Astrocyte (in vitro differentiated cells and primary cell): ENCODE results near the gene AAGAB. TPM values are rescaled to one million over a fixed set of nuclear protein-coding genes. Genes with fewer than 3 reads are reported as not detected.
A peak's percentile ranks its signal among the peaks of the same experiment; 100 is the strongest.

ENCODE experiments used
- DNase-seq: peaks from one replicate; pipeline ENCODE4 v3.0.0-alpha.2; 2010; ENCODE audit warnings: low read depth
- FAIRE-seq: peaks from 2 replicates; lab custom pipeline; 2011; peaks lifted over from hg19 to GRCh38; lab: Jason Lieb, UNC
- H2AFZ ChIP-seq: 2 replicates; pipeline ENCODE4 v1.6.0; 2012; ENCODE audit warnings: low read depth, low read length, inconsistent platforms
- H3K27ac ChIP-seq: 2 replicates; pipeline ENCODE4 v1.5.1; 2011; ENCODE audit warnings: low read depth, low read length, inconsistent platforms
- H3K27me3 ChIP-seq: 2 replicates; pipeline ENCODE4 v1.6.0; 2011; ENCODE audit warnings: low read length, inconsistent platforms; ENCODE audit not compliant: insufficient read depth
- H3K36me3 ChIP-seq: 2 replicates; pipeline ENCODE4 v1.5.1; 2011; ENCODE audit warnings: low read length, inconsistent platforms; ENCODE audit not compliant: insufficient read depth
- H3K4me1 ChIP-seq: 2 replicates; pipeline ENCODE4 v1.5.1; 2011; ENCODE audit warnings: low read length, inconsistent platforms; ENCODE audit not compliant: insufficient read depth
- H3K4me2 ChIP-seq: 2 replicates; pipeline ENCODE4 v1.6.0; 2012; ENCODE audit warnings: low read length, inconsistent platforms
- H3K4me3 ChIP-seq: 2 replicates; pipeline ENCODE4 v1.5.1; 2011; ENCODE audit warnings: low read depth, mild to moderate bottlenecking, low read length, inconsistent platforms; ENCODE audit not compliant: insufficient read depth
- H3K79me2 ChIP-seq: 2 replicates; pipeline ENCODE4 v1.6.0; 2012; ENCODE audit warnings: mild to moderate bottlenecking, low read length, inconsistent platforms; ENCODE audit not compliant: insufficient read depth
- H3K9ac ChIP-seq: 2 replicates; pipeline ENCODE4 v1.6.0; 2012; ENCODE audit warnings: mild to moderate bottlenecking, low read length, inconsistent platforms
- H3K9me3 ChIP-seq: 2 replicates; pipeline ENCODE4 v1.5.1; 2012; ENCODE audit warnings: low read depth, mild to moderate bottlenecking, low read length, inconsistent platforms; ENCODE audit not compliant: insufficient read depth
- H4K20me1 ChIP-seq: 2 replicates; pipeline ENCODE4 v1.6.0; 2012; ENCODE audit warnings: low read length, inconsistent platforms; ENCODE audit not compliant: insufficient read depth
- H3K27ac Mint-ChIP-seq: one replicate; pipeline ENCODE4 v1.8.0; 2021; ENCODE audit warnings: mild to moderate bottlenecking, mixed read lengths; ENCODE audit not compliant: unreplicated experiment
- H3K27me3 Mint-ChIP-seq: one replicate; pipeline ENCODE4 v1.8.0; 2021; ENCODE audit warnings: low read depth, mixed read lengths; ENCODE audit not compliant: unreplicated experiment
- H3K36me3 Mint-ChIP-seq: one replicate; pipeline ENCODE4 v1.8.0; 2021; ENCODE audit warnings: low read depth, mixed read lengths; ENCODE audit not compliant: unreplicated experiment
- H3K4me1 Mint-ChIP-seq: one replicate; pipeline ENCODE4 v1.8.0; 2021; ENCODE audit warnings: low read depth, mixed read lengths; ENCODE audit not compliant: unreplicated experiment
- H3K4me3 Mint-ChIP-seq: one replicate; pipeline ENCODE4 v1.8.0; 2021; ENCODE audit warnings: mild to moderate bottlenecking, moderate library complexity, mixed read lengths; ENCODE audit not compliant: unreplicated experiment
- H3K9me3 Mint-ChIP-seq: one replicate; pipeline ENCODE4 v1.8.0; 2021; ENCODE audit warnings: mild to moderate bottlenecking, mixed read lengths; ENCODE audit not compliant: unreplicated experiment
- CTCF ChIP-seq: IDR thresholded peaks from 2 replicates; pipeline ENCODE4 v1.5.1; 2011; ENCODE audit warnings: low read depth, mild to moderate bottlenecking, inconsistent platforms, low read length, moderate library complexity; ENCODE audit not compliant: insufficient read depth
- EZH2 ChIP-seq: IDR thresholded peaks from 2 replicates; pipeline ENCODE4 v1.6.1; 2012; ENCODE audit warnings: mild to moderate bottlenecking, low read length, inconsistent platforms; ENCODE audit not compliant: insufficient read depth
- total RNA-seq: library from RNA; stranded (reverse); gene quantifications from 2 replicates; pipeline ENCODE4 v1.2.1, GENCODE V29; 2021

Gene AAGAB
- total RNA-seq, 1 donor from 2014 or later: 52.2 TPM

GRCh38 chr15:67198157-67198754, 56.2 kb downstream of the AAGAB start:
- H3K27ac ChIP-seq: no peak overlapping the region
- peak overlapping the region; percentile 44 for H3K27ac Mint-ChIP-seq

GRCh38 chr15:67197364-67197695, 57.1 kb downstream of the AAGAB start:
- Histone ChIP-seq H3K27ac (peak overlapping the region; percentile 62), H3K4me2 (peak overlapping the region; percentile 41), H3K4me1 (peaks cover 26% of the 10 kb centered on the region), H3K27me3 (no peaks in the 10 kb centered on the region), H3K4me3 (no peak overlapping the region), H3K9ac (peak overlapping the region; percentile 49), H4K20me1 (no peaks in the 10 kb centered on the region), H3K36me3 (peaks cover 9% of the 10 kb centered on the region), H2AFZ (no peak overlapping the region), H3K79me2 (no peaks in the 10 kb centered on the region), H3K9me3 (no peaks in the 10 kb centered on the region)
- FAIRE-seq: no peak
- Mint-ChIP-seq H3K27me3 (no peaks in the 10 kb centered on the region), H3K4me1 (peaks cover 49% of the 10 kb centered on the region), H3K36me3 (peaks cover 23% of the 10 kb centered on the region), H3K9me3 (no peaks in the 10 kb centered on the region), H3K4me3 (no peak overlapping the region), H3K27ac (no peak overlapping the region)
- no peak for TF ChIP-seq EZH2
- TF ChIP-seq CTCF: no peak
- no peak for DNase-seq

More at GRCh38 chr15:67198157-67198754, 56.2 kb downstream of the AAGAB start:
- Histone ChIP-seq H3K4me2 (no peak overlapping the region), H4K20me1 (no peaks in the 10 kb centered on the region), H2AFZ (no peak overlapping the region), H3K36me3 (peaks cover 15% of the 10 kb centered on the region), H3K27me3 (no peaks in the 10 kb centered on the region), H3K9ac (no peak overlapping the region), H3K4me3 (no peak overlapping the region), H3K4me1 (peaks cover 26% of the 10 kb centered on the region), H3K79me2 (no peaks in the 10 kb centered on the region), H3K9me3 (no peaks in the 10 kb centered on the region)
- Mint-ChIP-seq H3K9me3 (no peaks in the 10 kb centered on the region), H3K4me1 (peaks cover 49% of the 10 kb centered on the region), H3K36me3 (peaks cover 21% of the 10 kb centered on the region), H3K4me3 (no peak overlapping the region), H3K27me3 (no peaks in the 10 kb centered on the region)
- DNase-seq: no peak
- TF ChIP-seq EZH2 (no peak), CTCF (no peak)
- no peak for FAIRE-seq

- Histone ChIP-seq H3K27ac (peak overlapping the region; percentile 62), H3K4me3 (no peak overlapping the region), H3K9me3 (no peaks in the 10 kb centered on the region), H3K4me2 (peak overlapping the region; percentile 41), H4K20me1 (no peaks in the 10 kb centered on the region), H2AFZ (no peak overlapping the region), H3K4me1 (peaks cover 26% of the 10 kb centered on the region), H3K9ac (peak overlapping the region; percentile 49), H3K36me3 (peaks cover 12% of the 10 kb centered on the region), H3K27me3 (no peaks in the 10 kb centered on the region), H3K79me2 (no peaks in the 10 kb centered on the region)
- no peak for TF ChIP-seq EZH2
- no peak for TF ChIP-seq CTCF
- H3K4me1 Mint-ChIP-seq: peaks cover 46% of the 10 kb centered on the region
- DNase-seq (peak; percentile 96), FAIRE-seq (no peak)
- peak overlapping the region; percentile 55 for H3K27ac Mint-ChIP-seq
- no peaks in the 10 kb centered on the region for H3K27me3 Mint-ChIP-seq
- H3K9me3 Mint-ChIP-seq: no peaks in the 10 kb centered on the region
- H3K4me3 Mint-ChIP-seq: no peak overlapping the region
- H3K36me3 Mint-ChIP-seq: peaks cover 23% of the 10 kb centered on the region
Measured at GRCh38 chr15:67196672-67197363, 57.6 kb downstream of the AAGAB start.
